Non-pigmented ciliary epithelial cell (primary cell): ENCODE data around the gene FMNL2.

Experiments
- DNase-seq: peaks from one replicate; pipeline ENCODE4 v3.0.0-alpha.2; 2010; ENCODE audit warnings: low read depth

Gene FMNL2

DNA sequence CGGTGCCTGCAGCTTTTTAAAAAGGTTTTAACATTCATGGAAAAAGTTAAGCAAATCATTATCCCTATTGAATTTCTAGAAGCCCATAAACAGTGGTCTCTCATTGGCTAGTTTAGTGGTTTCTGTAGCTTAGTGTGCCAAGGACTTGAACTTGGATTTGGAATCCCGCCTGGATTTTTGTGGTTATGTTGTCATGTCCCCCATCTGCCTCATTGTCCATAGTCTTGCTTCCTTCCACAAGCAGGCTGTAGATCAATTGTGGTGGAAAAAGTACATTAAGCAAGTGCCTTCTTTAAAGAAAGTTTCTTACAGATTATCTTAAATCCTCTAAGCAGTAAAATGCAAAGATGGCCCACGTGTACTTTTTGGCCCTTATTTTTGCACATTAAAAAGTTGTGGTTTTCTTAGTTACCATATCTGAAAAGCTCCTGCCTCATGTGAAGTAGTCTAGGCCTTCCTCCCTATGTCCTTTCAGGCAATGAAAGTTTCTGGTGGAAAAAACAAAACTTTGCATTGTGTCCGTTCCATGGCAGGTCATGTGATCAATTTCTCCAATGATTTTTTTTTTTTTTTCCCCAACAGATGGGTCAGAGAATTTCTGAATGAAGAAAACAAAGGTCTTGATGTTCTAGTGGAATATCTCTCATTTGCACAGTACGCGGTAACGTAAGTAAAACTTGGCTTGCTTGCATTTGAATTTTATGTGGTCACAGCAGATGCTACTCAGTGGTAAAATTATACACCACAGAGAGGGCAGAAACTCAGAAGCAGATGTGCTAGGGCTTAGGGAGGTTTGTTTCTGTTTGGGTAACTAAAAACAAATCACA is 223.4 kb downstream of the FMNL2 start:
- DNase-seq = peak; percentile 85

DNA sequence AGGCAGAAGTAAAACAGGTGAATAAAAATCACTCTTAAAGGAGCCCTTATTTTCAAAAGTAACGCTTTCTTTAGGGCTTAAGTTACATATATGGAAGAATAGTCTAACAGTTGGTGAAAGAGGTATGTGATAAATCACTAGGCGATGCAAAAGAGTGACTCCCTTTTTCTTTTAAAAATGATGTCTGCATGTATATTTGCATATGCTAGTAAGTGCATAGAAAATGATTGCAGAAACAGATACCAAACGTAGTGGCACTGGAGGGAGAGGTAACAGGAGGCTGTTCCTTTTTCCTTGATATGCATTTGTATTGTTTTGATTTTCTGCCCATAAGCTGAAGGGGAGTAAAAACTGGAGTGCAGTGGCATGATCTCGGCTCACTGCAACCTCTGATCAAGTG is 224.0 kb downstream of the FMNL2 start:
- no peak for DNase-seq

DNA sequence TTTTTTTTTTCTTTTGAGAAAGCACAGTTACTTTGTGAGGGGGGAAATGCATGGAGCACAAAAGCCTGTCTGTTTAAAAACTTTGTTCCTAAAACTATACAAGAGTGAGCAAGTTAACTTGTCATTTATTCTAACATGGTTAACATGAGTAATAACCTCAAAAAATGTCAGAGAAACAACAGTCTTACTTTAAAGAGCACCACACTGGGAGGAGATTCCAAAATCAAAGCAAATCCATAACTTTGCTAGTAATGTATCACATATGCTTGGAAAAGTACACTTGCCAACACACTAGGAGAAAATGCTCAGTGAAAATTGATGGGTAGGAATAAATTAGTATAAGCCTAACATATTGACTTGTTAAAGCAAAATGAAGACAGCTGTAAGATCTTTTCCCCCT is 225.2 kb downstream of the FMNL2 start:
- DNase-seq = no peak

DNA sequence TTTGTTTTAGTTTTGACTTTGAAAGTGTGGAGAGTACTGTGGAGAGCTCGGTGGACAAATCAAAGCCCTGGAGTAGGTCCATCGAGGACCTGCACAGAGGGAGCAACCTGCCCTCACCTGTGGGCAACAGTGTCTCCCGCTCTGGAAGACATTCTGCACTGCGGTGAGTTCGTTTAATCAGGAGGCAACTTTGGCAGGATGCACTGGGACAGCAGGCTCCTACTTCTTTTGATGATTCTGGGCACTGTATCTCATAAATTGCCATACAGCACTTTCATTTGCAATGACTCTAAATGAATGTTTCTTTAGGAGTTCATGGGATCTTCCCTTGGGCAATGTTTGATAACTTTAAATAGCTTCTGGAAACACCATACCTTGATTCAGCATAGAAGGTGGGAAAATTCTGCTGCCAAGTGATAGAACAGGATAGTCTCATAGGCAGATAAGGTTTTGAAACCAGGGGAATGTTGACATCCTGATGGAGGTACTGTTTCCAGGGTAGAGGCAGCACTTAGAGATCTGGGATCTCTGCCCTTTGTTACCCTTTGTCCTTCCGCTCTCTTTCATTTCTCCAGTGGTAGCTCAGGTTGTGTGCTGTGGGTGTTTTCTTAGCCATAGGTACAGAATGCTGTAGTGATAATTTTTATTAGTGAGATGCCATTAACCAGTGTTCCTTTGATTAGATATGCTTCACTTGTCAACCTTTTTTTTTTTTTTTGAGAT is 226.1 kb downstream of the FMNL2 start:
- no peak for DNase-seq

DNA sequence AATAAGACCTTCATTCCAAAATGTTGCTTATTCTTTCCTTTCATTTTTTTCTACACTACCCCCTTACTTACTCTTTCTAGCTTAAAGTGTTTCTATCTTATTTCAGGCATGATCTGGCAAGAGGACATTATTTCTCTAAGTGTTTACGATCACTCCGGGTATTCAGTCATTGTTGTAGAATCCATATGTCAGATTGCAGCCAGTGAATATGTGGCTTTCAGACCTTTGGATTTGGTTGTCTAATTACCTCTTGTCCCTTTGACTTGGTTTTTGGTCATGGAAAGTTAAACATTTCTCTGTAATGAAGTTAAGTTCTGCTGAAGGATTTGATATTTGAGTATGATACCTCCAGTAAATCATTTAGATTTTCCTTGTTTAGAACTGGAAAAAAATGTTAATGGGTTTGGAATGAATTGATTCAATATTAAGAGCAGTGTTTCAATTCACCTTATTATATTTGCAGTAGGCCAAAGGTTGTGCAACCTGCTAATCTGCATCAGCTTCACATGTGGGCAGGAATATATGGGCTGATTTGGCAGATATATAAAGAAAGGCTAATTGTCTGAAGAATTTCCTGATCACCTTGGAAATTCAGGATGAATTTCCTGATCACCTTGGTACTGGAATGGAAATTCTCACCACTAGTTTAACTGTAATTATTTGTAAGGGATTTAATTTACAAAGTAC is 227.4 kb downstream of the FMNL2 start:
- DNase-seq = no peak

DNA sequence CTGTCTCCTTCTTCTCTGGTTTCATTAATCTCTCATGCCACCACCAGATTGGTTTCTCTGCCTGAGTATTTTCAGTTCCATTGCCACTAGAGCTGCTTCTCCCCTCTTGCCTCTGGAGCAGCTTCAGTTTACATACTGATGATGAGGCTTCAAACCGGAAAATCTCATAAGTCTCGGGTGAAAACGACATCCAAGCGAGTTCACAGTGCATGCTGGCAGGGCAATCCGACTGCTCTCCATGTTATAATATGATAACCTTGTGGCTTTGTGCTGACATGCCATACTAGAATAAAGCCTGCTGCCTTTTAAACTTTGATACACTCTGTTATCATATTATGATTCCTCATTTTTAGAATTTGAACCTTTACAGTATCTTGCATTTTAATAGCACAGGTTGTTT is 228.8 kb downstream of the FMNL2 start:
- no peak for DNase-seq

DNA sequence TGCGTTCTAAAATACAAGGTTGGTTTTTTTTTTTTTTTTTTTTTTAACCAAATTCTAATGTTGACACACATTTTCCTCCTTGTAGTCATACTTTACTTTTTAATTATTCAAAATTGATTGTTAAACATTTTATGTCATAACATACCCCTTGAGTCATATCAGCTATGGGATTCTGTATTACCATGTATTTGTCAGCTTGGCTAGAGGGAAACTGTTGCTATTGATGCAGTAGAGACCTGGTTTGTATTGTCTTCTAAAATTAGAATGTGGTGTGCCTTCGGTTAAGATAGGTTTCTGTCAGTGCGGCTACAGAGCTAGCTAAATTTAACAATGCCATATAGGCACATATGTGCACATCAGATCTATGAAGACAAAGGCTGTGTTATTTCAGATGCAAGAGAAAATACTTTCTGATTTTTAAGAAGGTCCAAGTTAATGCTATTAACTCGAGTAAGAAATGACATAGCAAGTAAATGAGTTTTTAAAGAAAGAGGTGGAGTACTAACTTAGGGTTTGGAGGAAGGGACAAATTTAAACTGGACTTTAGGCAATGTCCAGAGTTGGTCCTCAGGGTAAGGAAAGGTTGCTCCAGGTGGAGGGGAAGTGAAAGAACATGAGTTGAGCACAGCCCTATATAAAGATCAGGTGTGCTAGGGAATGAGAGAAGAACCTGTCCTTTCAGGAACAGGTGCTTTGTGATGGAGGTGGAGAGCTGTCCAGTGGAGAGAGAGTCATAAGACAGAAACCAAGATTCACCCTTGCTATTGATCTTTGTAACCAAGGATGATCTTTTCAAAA is 230.0 kb downstream of the FMNL2 start:
- DNase-seq = no peak

DNA sequence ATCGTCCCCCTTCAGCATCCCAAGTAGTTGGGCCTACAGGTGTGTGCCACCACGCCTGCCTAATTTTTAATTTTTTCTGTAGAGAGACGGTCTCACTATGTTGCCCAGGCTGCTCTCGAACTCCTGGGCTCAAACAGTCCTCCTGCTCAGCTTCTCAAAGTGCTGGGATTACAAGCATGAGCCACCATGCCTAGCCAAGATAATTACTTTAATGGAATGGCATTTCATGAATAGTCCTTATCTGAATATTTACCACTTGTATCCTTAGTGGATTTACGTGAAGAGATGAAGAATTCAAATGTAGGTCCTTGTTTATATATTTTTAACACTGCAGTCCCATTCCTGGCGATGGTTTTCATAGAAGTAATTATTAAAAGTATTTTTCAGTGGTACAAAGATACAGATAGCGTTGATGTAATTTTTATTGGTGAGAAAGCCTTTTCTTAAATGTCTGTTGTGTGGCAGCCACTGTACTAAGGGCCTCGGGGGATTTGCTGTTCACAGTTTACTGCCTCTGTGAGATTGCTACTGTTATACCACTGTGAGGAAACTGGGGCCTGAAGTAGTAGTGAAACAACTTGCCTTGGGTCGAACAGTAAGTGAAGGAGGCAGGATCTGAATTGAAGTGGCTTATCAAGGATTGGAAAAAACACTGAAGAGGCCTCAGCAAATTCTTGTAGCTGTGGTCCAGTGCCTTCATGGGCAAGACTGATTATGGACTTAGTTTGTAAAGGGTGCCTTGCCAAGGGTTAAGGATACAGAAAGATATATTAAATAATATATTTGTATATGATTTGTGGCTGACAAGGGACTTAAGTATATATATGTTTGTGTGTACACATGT is 231.1 kb downstream of the FMNL2 start:
- DNase-seq = no peak

DNA sequence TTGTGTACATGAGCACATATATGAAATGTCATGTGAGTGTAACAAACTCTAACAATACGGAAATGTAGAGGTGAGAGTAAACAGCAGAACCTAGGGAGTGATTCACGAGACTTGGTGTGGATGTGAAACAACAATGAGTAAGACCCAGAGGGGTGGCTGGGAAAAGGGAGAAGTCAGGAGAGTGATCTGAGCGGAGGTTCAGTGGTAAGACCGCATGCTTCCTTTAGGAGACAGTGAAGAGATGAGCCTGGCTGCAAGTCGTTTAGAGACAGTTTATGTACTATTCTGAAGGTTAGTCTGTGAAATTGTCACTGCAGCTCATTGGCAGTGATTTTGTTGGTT is 231.7 kb downstream of the FMNL2 start:
- DNase-seq = no peak

DNA sequence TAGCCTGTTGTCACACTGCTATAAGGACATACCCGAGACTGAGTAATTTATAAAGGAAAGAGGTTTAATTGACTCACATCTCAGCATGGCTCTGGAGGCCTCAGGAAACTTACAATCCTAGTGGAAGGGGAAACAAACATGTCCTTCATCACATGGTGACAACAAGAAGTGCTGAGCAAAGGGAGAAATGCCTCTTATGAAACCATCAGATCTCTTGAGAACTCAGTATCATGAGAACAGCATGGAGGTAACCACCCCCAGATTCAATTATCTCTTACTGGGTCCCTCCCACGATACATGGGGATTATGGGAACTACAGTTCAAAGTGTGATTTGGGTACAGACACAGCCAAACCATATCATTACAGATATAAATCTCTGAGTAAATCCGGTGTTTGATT is 233.6 kb downstream of the FMNL2 start:
- no peak for DNase-seq

DNA sequence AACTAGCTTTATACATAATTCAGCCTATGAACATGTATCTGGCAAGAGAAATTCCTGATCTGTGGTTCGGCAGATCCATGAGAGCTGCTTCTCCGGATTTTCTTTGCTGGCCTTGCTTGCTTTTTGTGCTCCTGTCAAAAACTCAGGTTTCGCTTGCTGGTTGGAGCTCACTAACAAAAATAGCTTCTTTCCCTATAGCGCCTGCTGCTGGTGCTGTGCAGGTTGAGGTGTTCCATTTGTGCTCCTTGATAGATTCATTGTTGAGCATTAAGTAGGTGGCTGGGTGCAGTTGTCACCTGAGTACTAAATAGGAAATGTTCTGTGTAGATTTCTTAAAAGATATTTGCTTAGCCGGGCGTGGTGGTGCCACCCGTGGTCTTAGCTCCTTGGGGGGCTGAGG is 234.2 kb downstream of the FMNL2 start:
- DNase-seq = no peak

DNA sequence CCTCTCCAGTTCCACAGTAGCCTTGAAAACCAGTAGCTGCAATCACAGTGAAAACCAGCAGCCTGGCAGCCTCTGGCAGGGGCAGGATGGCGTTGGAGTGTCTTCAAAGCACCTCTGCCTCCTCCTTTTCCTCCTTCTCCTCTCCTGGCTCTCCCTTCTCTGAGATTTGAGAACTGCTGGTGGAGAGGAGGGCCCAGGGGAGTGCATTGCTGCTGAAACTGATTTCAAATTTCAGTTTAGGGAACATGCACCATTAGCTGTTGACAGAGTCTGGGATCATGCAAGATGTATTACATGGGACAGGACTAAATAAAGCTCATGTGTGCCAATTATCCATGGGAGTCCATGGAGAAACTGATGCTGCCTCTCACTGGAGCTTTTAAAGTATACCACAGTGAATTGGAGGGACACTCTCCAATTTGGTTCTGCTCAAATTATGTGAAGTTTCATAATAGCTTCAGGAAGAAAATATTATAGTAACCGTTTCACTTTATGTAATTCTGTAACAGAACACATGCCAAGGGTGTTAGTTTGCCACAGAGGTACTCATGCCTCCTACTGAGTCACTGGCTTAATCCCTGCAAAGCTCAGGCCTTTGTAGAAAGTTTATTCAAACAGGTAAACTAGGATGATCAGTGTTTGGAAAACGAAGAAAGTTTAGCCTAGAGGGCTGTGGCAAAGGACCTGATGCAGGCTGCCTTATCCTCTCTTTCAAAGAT is 236.2 kb downstream of the FMNL2 start:
- DNase-seq = no peak

DNA sequence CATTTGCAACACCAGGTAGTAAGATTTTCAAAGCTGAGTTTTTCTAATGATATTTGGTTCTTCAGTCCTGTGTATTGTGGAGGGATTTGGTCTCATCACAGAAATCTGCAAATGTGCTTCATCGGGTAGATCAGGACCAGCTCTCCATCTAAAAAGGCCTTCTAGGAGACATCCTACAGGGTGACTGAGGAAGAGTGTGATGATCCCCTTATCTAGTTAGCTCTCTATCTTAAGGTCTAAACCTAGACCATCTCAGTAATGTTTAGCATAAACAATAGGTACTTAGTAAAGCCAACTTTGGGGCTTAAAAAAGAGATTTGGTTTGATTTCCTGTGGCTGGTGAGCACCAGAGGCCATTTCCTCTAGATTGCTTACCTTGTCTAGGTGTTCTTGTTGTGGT is 237.1 kb downstream of the FMNL2 start:
- no peak for DNase-seq

DNA sequence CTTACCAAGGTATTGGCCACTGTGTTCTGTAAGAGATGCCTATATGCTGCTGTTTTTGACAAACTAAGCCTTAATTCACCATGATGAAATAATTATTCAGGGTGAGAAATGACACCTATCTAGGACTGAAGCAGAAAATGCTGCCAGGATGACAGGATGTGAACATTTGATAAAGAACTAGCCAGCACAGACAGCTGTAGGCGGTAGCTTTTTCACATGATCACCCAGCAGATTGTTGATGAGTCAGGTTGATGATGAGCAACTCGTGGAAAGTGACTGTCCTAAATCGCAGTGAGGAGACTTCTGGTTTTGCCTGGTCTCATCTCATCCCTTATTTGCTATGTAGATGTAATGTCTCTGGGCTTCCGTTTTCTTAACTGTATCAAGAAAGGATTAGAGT is 238.2 kb downstream of the FMNL2 start:
- peak; percentile 81 for DNase-seq

DNA sequence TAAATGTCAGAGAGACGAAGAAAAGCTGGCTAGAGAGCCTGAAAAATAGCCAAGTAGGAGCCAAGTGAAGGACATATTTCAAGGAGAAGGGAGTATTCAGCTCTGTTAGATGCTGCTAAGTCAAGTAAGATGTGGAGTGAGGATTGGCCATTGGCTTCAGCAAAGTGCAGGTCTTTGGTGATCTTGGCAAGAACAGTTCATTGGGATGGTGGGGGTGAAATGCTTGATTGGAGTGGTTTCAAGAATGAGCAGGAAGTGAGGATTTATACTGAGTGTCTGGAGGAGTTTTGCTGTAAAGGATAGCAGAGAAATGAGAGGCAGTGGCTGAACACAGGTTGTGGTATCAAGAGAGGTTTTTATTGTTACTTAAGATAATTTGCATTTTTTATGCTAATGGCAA is 242.6 kb downstream of the FMNL2 start:
- no peak for DNase-seq

DNA sequence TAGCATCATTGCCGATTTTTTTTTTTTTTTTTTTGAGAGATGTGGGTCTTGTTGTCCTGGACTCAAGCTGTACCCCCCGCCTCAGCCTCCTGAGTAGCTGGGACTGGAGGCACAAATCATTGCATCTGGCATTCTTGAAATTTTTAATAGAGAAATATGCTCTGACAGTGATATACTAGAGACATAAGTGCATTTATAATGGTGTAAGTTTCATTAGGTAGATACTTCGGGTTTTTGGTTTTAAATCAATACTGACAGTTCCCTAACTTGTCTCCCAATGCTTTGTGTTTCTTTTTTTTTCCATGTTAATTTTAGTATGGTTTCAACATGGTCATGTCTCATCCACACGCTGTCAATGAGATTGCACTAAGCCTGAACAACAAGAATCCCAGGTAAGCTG is 243.6 kb downstream of the FMNL2 start:
- DNase-seq = no peak

DNA sequence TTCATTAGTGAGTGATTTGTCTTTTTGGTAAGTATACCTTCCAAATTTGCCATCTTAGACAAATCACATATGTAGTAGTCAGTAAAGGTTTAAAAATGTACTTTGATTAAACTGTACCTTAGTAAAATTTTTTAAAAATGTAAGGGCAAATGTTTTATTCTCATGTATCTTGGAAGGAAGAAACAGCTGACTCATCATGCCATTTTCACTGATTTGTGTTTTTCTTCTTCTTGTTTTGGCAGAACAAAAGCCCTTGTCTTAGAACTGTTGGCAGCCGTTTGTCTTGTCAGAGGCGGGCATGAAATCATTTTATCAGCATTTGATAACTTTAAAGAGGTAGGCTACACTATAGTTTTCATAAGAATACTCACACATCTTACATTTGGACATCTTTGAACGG is 245.7 kb downstream of the FMNL2 start:
- DNase-seq = no peak

DNA sequence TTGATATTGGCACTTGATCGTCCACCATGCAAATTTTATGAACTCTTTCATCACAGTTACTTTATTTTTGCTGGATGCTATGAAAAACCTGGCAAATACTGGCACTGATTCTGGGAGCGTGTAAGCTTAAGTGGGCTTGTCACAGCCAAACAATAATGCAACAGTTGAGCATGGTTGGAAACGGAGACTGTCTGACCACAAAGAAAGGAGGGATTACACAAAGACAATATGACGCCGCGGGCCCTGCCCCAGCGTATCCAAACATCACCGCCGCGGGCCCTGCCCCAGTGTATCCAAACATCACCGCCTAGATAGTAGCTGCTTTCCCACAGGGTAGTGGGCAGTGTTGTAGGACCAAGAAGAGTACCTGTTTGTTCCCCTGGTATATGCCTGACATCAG is 246.4 kb downstream of the FMNL2 start:
- DNase-seq = no peak

DNA sequence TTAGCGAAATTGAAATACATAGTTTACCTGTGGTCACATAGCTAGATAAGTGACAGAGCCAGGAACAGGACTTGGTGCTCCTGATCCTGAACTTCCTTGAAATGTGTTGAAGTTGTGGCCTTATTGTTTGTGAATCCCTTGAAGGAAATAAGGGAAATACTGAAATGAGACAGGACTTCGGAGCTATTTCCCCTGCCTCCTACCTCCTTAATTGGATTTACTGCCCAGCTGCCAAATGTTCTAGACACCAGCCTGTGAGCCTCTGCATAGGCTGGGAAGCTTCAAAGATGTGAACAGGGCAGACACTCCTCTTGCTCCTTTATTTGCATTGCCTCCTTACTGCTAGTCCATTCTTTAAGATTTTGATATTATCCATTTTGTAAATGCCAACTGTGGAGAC is 247.1 kb downstream of the FMNL2 start:
- no peak for DNase-seq

DNA sequence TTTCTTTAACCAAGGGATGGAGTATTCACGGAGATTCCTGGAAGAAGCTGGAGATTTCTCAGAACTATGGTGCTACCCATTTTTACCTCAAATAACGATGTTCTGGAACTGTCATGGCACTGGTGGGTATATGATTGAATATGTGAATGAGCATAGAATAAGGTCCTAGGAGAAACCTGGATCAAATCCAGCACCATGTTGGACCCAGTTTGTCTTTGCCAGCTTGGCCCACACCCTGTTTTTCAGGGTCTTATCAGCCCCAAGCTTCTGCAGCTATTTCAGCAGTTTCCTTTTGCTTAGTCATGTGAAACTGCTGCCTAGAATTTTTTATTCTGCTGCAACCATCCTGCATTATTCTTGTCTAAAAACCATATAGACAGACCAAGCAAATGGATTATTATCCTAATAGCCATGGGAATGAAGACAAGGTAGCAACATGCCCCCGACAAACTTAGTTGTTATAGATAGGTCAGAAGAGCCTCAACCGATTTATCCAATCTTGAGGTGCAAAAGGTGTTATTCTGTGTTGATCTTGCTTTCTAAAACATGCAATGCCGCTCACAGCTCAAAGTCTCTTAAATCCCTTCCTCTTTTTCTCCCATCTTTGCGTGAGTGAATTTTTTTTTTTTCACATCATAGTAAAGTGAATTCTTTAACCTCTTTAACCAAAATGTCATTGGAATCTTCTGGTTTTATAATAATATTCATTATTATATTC is 248.7 kb downstream of the FMNL2 start:
- no peak for DNase-seq
